NCI-H226 (cell line): ENCODE results near the gene CHST1.

Source experiments
- DNase-seq: peaks from one replicate; pipeline ENCODE4 v3.0.0-alpha.2; 2015

Gene CHST1

GRCh38 chr11:45665206-45665932, at the start of gene CHST1:
CHST1 (minus strand) TSS chr11:45665622; CDS start chr11:45650923, 14,699 bp downstream.
- DNase-seq: peak; percentile 50

GRCh38 chr11:45713573-45713972, 48.2 kb upstream of the CHST1 start:
- DNase-seq: no peak

GRCh38 chr11:45710561-45710960, 45.1 kb upstream of the CHST1 start:
- DNase-seq: no peak

GRCh38 chr11:45708887-45709663, 43.7 kb upstream of the CHST1 start:
- no peak for DNase-seq

- DNase-seq: no peak
These were observed 39.2 kb upstream of the CHST1 start for GRCh38 chr11:45704635-45705034.

GRCh38 chr11:45704133-45704532, 38.7 kb upstream of the CHST1 start:
- DNase-seq: no peak

GRCh38 chr11:45702511-45702910, 37.1 kb upstream of the CHST1 start:
- no peak for DNase-seq

GRCh38 chr11:45698777-45699497, 33.5 kb upstream of the CHST1 start:
- DNase-seq: no peak

GRCh38 chr11:45692808-45693453, 27.5 kb upstream of the CHST1 start:
- DNase-seq: no peak

- DNase-seq: no peak
These were observed 23.1 kb upstream of the CHST1 start for GRCh38 chr11:45688472-45689033.

- DNase-seq: no peak
These were observed 22.4 kb upstream of the CHST1 start for GRCh38 chr11:45687836-45688235.

- DNase-seq: no peak
These were observed 20.6 kb upstream of the CHST1 start for GRCh38 chr11:45685964-45686537.

- no peak for DNase-seq
These were observed 19.0 kb upstream of the CHST1 start for GRCh38 chr11:45684440-45684839.

GRCh38 chr11:45683271-45684058, 18.0 kb upstream of the CHST1 start:
- no peak for DNase-seq

- DNase-seq: no peak
These were observed 14.4 kb upstream of the CHST1 start for GRCh38 chr11:45679806-45680205.

- DNase-seq: no peak
These were observed 13.6 kb upstream of the CHST1 start for GRCh38 chr11:45678976-45679375.

GRCh38 chr11:45677770-45678512, 12.5 kb upstream of the CHST1 start:
- DNase-seq: no peak

GRCh38 chr11:45676522-45677095, 11.2 kb upstream of the CHST1 start:
- no peak for DNase-seq

GRCh38 chr11:45675646-45676045, 10.2 kb upstream of the CHST1 start:
- no peak for DNase-seq

- no peak for DNase-seq
These were observed 9.2 kb upstream of the CHST1 start for GRCh38 chr11:45674481-45675190.
